WTC11 (cell line): ENCODE data around the gene NEURL1B. TPM values are rescaled to one million over a fixed set of nuclear protein-coding genes. Genes with fewer than 3 reads are reported as not detected.

Experiments
- ATAC-seq: fragments of 200-7000 bp; cut with Tn5 transposase; 2 replicates; pipeline ENCODE4 v1.10.0; 2021; ENCODE audit warnings: mild to moderate bottlenecking, moderate library complexity
- CTCF ChIA-PET: fragments of 300-600 bp; sonication (Branson Sonifier 250); formaldehyde crosslinking; loops from one replicate; lab custom pipeline; 2021; ENCODE audit warnings: antibody characterized with exemption; lab: Charles Lee
- POLR2A ChIA-PET: fragments of 350-600 bp; sonication (Branson Sonifier 250); formaldehyde crosslinking; loops from one replicate; lab custom pipeline; 2021; ENCODE audit warnings: antibody characterized with exemption; lab: Charles Lee
- DNase-seq: peaks from one replicate; pipeline ENCODE4 v3.0.0; 2021; ENCODE audit warnings: low spot score
- H3K27ac Mint-ChIP-seq: 2 replicates; pipeline ENCODE4 v1.8.0; 2021; ENCODE audit warnings: mixed read lengths
- H3K27me3 Mint-ChIP-seq: 2 replicates; pipeline ENCODE4 v1.8.0; 2021; ENCODE audit warnings: low read depth, mild to moderate bottlenecking, moderate library complexity, mixed read lengths
- H3K36me3 Mint-ChIP-seq: 2 replicates; pipeline ENCODE4 v1.8.0; 2021; ENCODE audit warnings: mixed read lengths
- H3K4me1 Mint-ChIP-seq: 2 replicates; pipeline ENCODE4 v1.8.0; 2022; ENCODE audit warnings: mixed read lengths
- H3K4me3 Mint-ChIP-seq: 2 replicates; pipeline ENCODE4 v1.8.0; 2021; ENCODE audit warnings: mild to moderate bottlenecking, moderate library complexity, mixed read lengths
- H3K9me3 Mint-ChIP-seq: 2 replicates; pipeline ENCODE4 v1.8.0; 2021; ENCODE audit warnings: mixed read lengths
- ATF1 ChIP-seq: sonication (generic); formaldehyde crosslinking; IDR thresholded peaks from 2 replicates; pipeline ENCODE4 v1.8.1; 2023; ENCODE audit warnings: mild to moderate bottlenecking, moderate library complexity, missing genetic modification reagents
- CREB1 ChIP-seq: sonication (generic); formaldehyde crosslinking; IDR thresholded peaks from 2 replicates; pipeline ENCODE4 v1.8.0; 2023; ENCODE audit warnings: mild to moderate bottlenecking, missing genetic modification reagents
- E2F5 ChIP-seq: sonication (generic); formaldehyde crosslinking; IDR thresholded peaks from 2 replicates; pipeline ENCODE4 v1.8.1; 2022; ENCODE audit warnings: mild to moderate bottlenecking, moderate library complexity, missing genetic modification reagents
- ESRRA ChIP-seq: sonication (generic); formaldehyde crosslinking; IDR thresholded peaks from 2 replicates; pipeline ENCODE4 v1.8.1; 2022; ENCODE audit warnings: mild to moderate bottlenecking, missing genetic modification reagents, borderline replicate concordance
- ETV6 ChIP-seq: sonication (generic); formaldehyde crosslinking; IDR thresholded peaks from 2 replicates; pipeline ENCODE4 v1.8.1; 2022; ENCODE audit warnings: mild to moderate bottlenecking, missing genetic modification reagents
- FOXJ3 ChIP-seq: sonication (generic); formaldehyde crosslinking; IDR thresholded peaks from 2 replicates; pipeline ENCODE4 v1.9.0; 2021; ENCODE audit warnings: missing genetic modification reagents, mild to moderate bottlenecking, borderline replicate concordance
- FOXP4 ChIP-seq: sonication (generic); formaldehyde crosslinking; IDR thresholded peaks from 2 replicates; pipeline ENCODE4 v1.8.0; 2022; ENCODE audit warnings: mild to moderate bottlenecking, missing genetic modification reagents
- GABPB1 ChIP-seq: sonication (generic); formaldehyde crosslinking; IDR thresholded peaks from 2 replicates; pipeline ENCODE4 v1.8.1; 2023; ENCODE audit warnings: mild to moderate bottlenecking, missing genetic modification reagents
- JAZF1 ChIP-seq: fragments of 250-450 bp; sonication (Bioruptor Pico); IDR thresholded peaks from 2 replicates; pipeline ENCODE4 v1.9.0; 2021; ENCODE audit warnings: moderate library complexity, mild to moderate bottlenecking, inconsistent platforms
- PRDM15 ChIP-seq: sonication (generic); formaldehyde crosslinking; IDR thresholded peaks from 2 replicates; pipeline ENCODE4 v1.8.0; 2022; ENCODE audit warnings: missing genetic modification reagents
- PREB ChIP-seq: sonication (generic); formaldehyde crosslinking; IDR thresholded peaks from 2 replicates; pipeline ENCODE4 v1.8.1; 2022; ENCODE audit warnings: mild to moderate bottlenecking, missing genetic modification reagents, moderate library complexity, borderline replicate concordance
- PRRX2 ChIP-seq: fragments of 250-450 bp; sonication (Bioruptor Pico); IDR thresholded peaks from 2 replicates; pipeline ENCODE4 v1.8.0; 2021; ENCODE audit warnings: mild to moderate bottlenecking
- RELA ChIP-seq: sonication (generic); formaldehyde crosslinking; IDR thresholded peaks from 2 replicates; pipeline ENCODE4 v1.8.1; 2022; ENCODE audit warnings: missing genetic modification reagents, mild to moderate bottlenecking, borderline replicate concordance
- TEAD4 ChIP-seq: sonication (generic); formaldehyde crosslinking; IDR thresholded peaks from 2 replicates; pipeline ENCODE4 v1.8.0; 2022; ENCODE audit warnings: mild to moderate bottlenecking, missing genetic modification reagents
- ZNF281 ChIP-seq: sonication (generic); formaldehyde crosslinking; IDR thresholded peaks from 2 replicates; pipeline ENCODE4 v1.8.0; 2023; ENCODE audit warnings: mild to moderate bottlenecking, missing genetic modification reagents
- ZNF396 ChIP-seq: fragments of 250-450 bp; sonication (Bioruptor Pico); IDR thresholded peaks from 2 replicates; pipeline ENCODE4 v1.8.0; 2021; ENCODE audit warnings: mild to moderate bottlenecking, moderate library complexity, borderline replicate concordance
- ZNF416 ChIP-seq: fragments of 250-450 bp; sonication (Bioruptor Pico); IDR thresholded peaks from 2 replicates; pipeline ENCODE4 v1.9.0; 2021; ENCODE audit warnings: mild to moderate bottlenecking, inconsistent platforms
- total RNA-seq: library from RNA; stranded (reverse); gene quantifications from 3 replicates; pipeline ENCODE4 v1.2.3, GENCODE V29; 2021
- TF ChIP-seq, protein P1 (sequence below): sonication (generic); formaldehyde crosslinking; IDR thresholded peaks from 2 replicates; pipeline ENCODE4 v1.8.1; 2023; ENCODE audit warnings: mild to moderate bottlenecking, missing genetic modification reagents, moderate library complexity
- TF ChIP-seq, protein P2 (sequence below): fragments of 250-450 bp; sonication (Bioruptor Pico); IDR thresholded peaks from 2 replicates; pipeline ENCODE4 v1.9.0; 2021; ENCODE audit warnings: mild to moderate bottlenecking
- TF ChIP-seq, protein P3 (sequence below): fragments of 250-450 bp; sonication (Bioruptor Pico); IDR thresholded peaks from 2 replicates; pipeline ENCODE4 v1.9.0; 2021; ENCODE audit warnings: moderate library complexity, mild to moderate bottlenecking, inconsistent platforms, borderline replicate concordance

Gene NEURL1B
- total RNA-seq, 1 experiment from 2014 or later, result 9.8 TPM

GRCh38 chr5:172624996-172625964, 15.8 kb upstream of the NEURL1B start:
- TF ChIP-seq CREB1 (CRISPR knock-in tag), result no peak
- TF ChIP-seq, protein P1, sequence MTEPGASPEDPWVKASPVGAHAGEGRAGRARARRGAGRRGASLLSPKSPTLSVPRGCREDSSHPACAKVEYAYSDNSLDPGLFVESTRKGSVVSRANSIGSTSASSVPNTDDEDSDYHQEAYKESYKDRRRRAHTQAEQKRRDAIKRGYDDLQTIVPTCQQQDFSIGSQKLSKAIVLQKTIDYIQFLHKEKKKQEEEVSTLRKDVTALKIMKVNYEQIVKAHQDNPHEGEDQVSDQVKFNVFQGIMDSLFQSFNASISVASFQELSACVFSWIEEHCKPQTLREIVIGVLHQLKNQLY (CRISPR knock-in tag), result no peak
- no peak for TF ChIP-seq ETV6 (CRISPR knock-in tag)
- TF ChIP-seq PRRX2 (CRISPR knock-in tag), result no peak
- no peak for TF ChIP-seq RELA (CRISPR knock-in tag)
- TF ChIP-seq JAZF1 (CRISPR knock-in tag), result no peak
- TF ChIP-seq ZNF416 (CRISPR knock-in tag), result no peak
- no peak for TF ChIP-seq FOXP4 (CRISPR knock-in tag)
- TF ChIP-seq ATF1 (CRISPR knock-in tag), result no peak
- TF ChIP-seq, protein P2, sequence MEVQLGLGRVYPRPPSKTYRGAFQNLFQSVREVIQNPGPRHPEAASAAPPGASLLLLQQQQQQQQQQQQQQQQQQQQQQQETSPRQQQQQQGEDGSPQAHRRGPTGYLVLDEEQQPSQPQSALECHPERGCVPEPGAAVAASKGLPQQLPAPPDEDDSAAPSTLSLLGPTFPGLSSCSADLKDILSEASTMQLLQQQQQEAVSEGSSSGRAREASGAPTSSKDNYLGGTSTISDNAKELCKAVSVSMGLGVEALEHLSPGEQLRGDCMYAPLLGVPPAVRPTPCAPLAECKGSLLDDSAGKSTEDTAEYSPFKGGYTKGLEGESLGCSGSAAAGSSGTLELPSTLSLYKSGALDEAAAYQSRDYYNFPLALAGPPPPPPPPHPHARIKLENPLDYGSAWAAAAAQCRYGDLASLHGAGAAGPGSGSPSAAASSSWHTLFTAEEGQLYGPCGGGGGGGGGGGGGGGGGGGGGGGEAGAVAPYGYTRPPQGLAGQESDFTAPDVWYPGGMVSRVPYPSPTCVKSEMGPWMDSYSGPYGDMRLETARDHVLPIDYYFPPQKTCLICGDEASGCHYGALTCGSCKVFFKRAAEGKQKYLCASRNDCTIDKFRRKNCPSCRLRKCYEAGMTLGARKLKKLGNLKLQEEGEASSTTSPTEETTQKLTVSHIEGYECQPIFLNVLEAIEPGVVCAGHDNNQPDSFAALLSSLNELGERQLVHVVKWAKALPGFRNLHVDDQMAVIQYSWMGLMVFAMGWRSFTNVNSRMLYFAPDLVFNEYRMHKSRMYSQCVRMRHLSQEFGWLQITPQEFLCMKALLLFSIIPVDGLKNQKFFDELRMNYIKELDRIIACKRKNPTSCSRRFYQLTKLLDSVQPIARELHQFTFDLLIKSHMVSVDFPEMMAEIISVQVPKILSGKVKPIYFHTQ (CRISPR knock-in tag), result no peak
- no peak for TF ChIP-seq PREB (CRISPR knock-in tag)
- TF ChIP-seq TEAD4 (CRISPR knock-in tag), result no peak
- TF ChIP-seq E2F5 (CRISPR knock-in tag), result no peak
- no peak for TF ChIP-seq ZNF281
- no peak for TF ChIP-seq FOXJ3 (CRISPR knock-in tag)
- TF ChIP-seq, protein P3, sequence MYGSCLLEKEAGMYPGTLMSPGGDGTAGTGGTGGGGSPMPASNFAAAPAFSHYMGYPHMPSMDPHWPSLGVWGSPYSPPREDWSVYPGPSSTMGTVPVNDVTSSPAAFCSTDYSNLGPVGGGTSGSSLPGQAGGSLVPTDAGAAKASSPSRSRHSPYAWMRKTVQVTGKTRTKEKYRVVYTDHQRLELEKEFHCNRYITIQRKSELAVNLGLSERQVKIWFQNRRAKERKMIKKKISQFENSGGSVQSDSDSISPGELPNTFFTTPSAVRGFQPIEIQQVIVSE (CRISPR knock-in tag), result no peak
- no peak for TF ChIP-seq ZNF396
- TF ChIP-seq ESRRA, result no peak
- TF ChIP-seq GABPB1 (CRISPR knock-in tag), result no peak
- TF ChIP-seq PRDM15, result no peak
- Mint-ChIP-seq H3K9me3 (0 out of 2 replicates have a peak, but pooled peaks cover 3% of the 10 kb centered on the region), H3K27me3 (peaks cover 4% of the 10 kb centered on the region), H3K36me3 (no peaks in the 10 kb centered on the region), H3K4me3 (no peak overlapping the region), H3K27ac (no peak overlapping the region; the same call in 1 of the 2 replicates), H3K4me1 (peaks cover 67% of the 10 kb centered on the region)
- CTCF ChIA-PET, result interaction anchor here (0.8 to 1.7 kb wide), 4 partner anchors 22 to 174 kb away, joined by 3 to 8 read pairs (median 4); no protein-coding TSS in a partner anchor
- no peak for DNase-seq
- POLR2A ChIA-PET, result no interaction called here
- ATAC-seq, result no peak
